SK-N-SH treated with all-trans-retinoic acid at 6 μM for 48 hours (cell line): Measurements from ENCODE around the gene TMED4.

ENCODE experiments used
- ARNTL ChIP-seq: fragments of 450-650 bp; formaldehyde crosslinking; IDR thresholded peaks from 2 replicates; pipeline ENCODE4 v1.5.0; 2020; ENCODE audit warnings: low read depth, mild to moderate bottlenecking, moderate library complexity, borderline replicate concordance
- BACH2 ChIP-seq: fragments of 250-450 bp; sonication (Bioruptor Pico); IDR thresholded peaks from 2 replicates; pipeline ENCODE4 v1.9.0; 2021; ENCODE audit warnings: mild to moderate bottlenecking, borderline replicate concordance
- CREB5 ChIP-seq: fragments of 250-450 bp; sonication (Bioruptor Pico); IDR thresholded peaks from 2 replicates; pipeline ENCODE4 v1.5.1; 2020; ENCODE audit warnings: low read depth, mild to moderate bottlenecking, moderate library complexity
- CSDC2 ChIP-seq: fragments of 250-450 bp; sonication (Bioruptor Pico); IDR thresholded peaks from 2 replicates; pipeline ENCODE4 v1.5.0; 2020; ENCODE audit warnings: mild to moderate bottlenecking, moderate library complexity
- ESRRG ChIP-seq: fragments of 250-450 bp; sonication (Bioruptor Pico); IDR thresholded peaks from 2 replicates; pipeline ENCODE4 v1.6.1; 2021; ENCODE audit warnings: mild to moderate bottlenecking
- ISL1 ChIP-seq: fragments of 250-450 bp; sonication (Bioruptor Pico); IDR thresholded peaks from 2 replicates; pipeline ENCODE4 v2.1.2; 2022; ENCODE audit warnings: mild to moderate bottlenecking, moderate library complexity
- OSR1 ChIP-seq: fragments of 250-450 bp; sonication (Bioruptor Pico); IDR thresholded peaks from 2 replicates; pipeline ENCODE4 v1.8.0; 2022; ENCODE audit warnings: moderate library complexity, mild to moderate bottlenecking, inconsistent platforms
- PATZ1 ChIP-seq: fragments of 250-450 bp; sonication (Bioruptor Pico); IDR thresholded peaks from 2 replicates; pipeline ENCODE4 v1.8.0; 2020; ENCODE audit warnings: mild to moderate bottlenecking, moderate library complexity, borderline replicate concordance
- RARB ChIP-seq: fragments of 250-450 bp; sonication (Bioruptor Pico); IDR thresholded peaks from 2 replicates; pipeline ENCODE4 v1.8.0; 2021; ENCODE audit warnings: mild to moderate bottlenecking, moderate library complexity
- ZFP30 ChIP-seq: fragments of 450-650 bp; formaldehyde crosslinking; IDR thresholded peaks from 2 replicates; pipeline ENCODE4 v1.5.0; 2022; ENCODE audit warnings: mild to moderate bottlenecking, moderate library complexity
- ZNF70 ChIP-seq: fragments of 450-650 bp; formaldehyde crosslinking; IDR thresholded peaks from 2 replicates; pipeline ENCODE4 v1.5.0; 2020; ENCODE audit warnings: mild to moderate bottlenecking, moderate library complexity
- ZNF8 ChIP-seq: fragments of 450-650 bp; formaldehyde crosslinking; IDR thresholded peaks from 2 replicates; pipeline ENCODE4 v1.5.0; 2020; ENCODE audit warnings: mild to moderate bottlenecking, moderate library complexity

- no peak for TF ChIP-seq ZNF70 (CRISPR knock-in tag)
- no peak for TF ChIP-seq ISL1
- TF ChIP-seq ZFP30 (CRISPR knock-in tag), result no peak
- TF ChIP-seq BACH2, result no peak
- no peak for TF ChIP-seq ARNTL
- TF ChIP-seq PATZ1 (CRISPR knock-in tag), result no peak
- TF ChIP-seq ESRRG (CRISPR knock-in tag), result no peak
- no peak for TF ChIP-seq CREB5
- no peak for TF ChIP-seq RARB (CRISPR knock-in tag)
- no peak for TF ChIP-seq CSDC2 (CRISPR knock-in tag)
- TF ChIP-seq ZNF8 (CRISPR knock-in tag), result no peak
- TF ChIP-seq OSR1 (CRISPR knock-in tag), result no peak
Measured at GRCh38 chr7:44534087-44534486, 47.9 kb downstream of the TMED4 start.
